HCT116 (cell line): ENCODE data around the gene SGMS1. TPM values are rescaled to one million over a fixed set of nuclear protein-coding genes. Genes with fewer than 3 reads are reported as not detected.

ENCODE experiments used
- ATAC-seq: fragments of 200-7000 bp; cut with Tn5 transposase; 2 replicates; pipeline ENCODE4 v1.9.1; 2020; ENCODE audit warnings: mild to moderate bottlenecking, moderate library complexity
- BruUV-seq: library from RNA; stranded (reverse); fragments of 400-500 nt; replicated peaks from 2 replicates; lab custom pipeline; 2021; lab: Mats Ljungman, UMichigan
- CTCF ChIA-PET: fragments of 300-600 bp; sonication (Branson Sonifier 250); formaldehyde crosslinking; loops from one replicate; lab custom pipeline; 2021; ENCODE audit warnings: antibody characterized with exemption; lab: Charles Lee
- POLR2A ChIA-PET: fragments of 300-600, 350-600 bp; sonication (Branson Sonifier 250); formaldehyde crosslinking; loops from one replicate; lab custom pipeline; 2021; ENCODE audit warnings: antibody characterized with exemption; lab: Charles Lee
- RAD21 ChIA-PET, 2 experiments: fragments of 300-600 bp; sonication (Branson Sonifier 250); formaldehyde crosslinking; loops; one replicate each; lab custom pipeline; 2023; ENCODE audit warnings: low total read pairs in 2 of 2; ENCODE audit not compliant: uncharacterized antibody in 2 of 2, unreplicated experiment in 2 of 2, low non-redundant PET in 1 of 2; lab: Charles Lee
- DNase-seq: peaks from one replicate; pipeline ENCODE4 v3.0.0-alpha.2; 2010; ENCODE audit warnings: low read depth, low spot score
- H2AFZ ChIP-seq: fragments of 200-600 bp; shearing (Covaris generic), sonication (generic); 2 replicates; pipeline ENCODE4 v1.6.1; 2017; ENCODE audit warnings: low read depth, mixed run types, mixed read lengths, antibody characterized with exemption, low read length; ENCODE audit not compliant: poor library complexity, severe bottlenecking
- H3K27ac ChIP-seq: 2 replicates; pipeline ENCODE4 v1.5.1; 2012; ENCODE audit warnings: low read depth, low read length
- H3K27me3 ChIP-seq: fragments of 200-600 bp; sonication (generic); 2 replicates; pipeline ENCODE4 v1.6.1; 2016; ENCODE audit warnings: mixed run types, low read length, mixed read lengths; ENCODE audit not compliant: insufficient read depth
- H3K36me3 ChIP-seq, 2 experiments: fragments of 200-500 bp in 1 of 2; fragments of 200-600 bp in 1 of 2; sonication (Bioruptor generic) in 1 of 2; sonication (generic) in 1 of 2; 2 replicates each; pipeline versions ENCODE4 v1.5.1 to v1.6.1; 2014 to 2016; ENCODE audit warnings: low read length in 2 of 2, inconsistent platforms in 1 of 2, mixed read lengths in 1 of 2, mixed run types in 1 of 2; ENCODE audit not compliant: insufficient read depth in 2 of 2, control insufficient read depth in 1 of 2
- H3K4me1 ChIP-seq, 2 experiments: fragments of 200-600 bp in 1 of 2; sonication (generic) in 1 of 2; 2 replicates each; pipeline versions ENCODE4 v1.5.1 to v1.6.1; 2012 to 2017; ENCODE audit warnings: low read length in 2 of 2, inconsistent platforms in 1 of 2, mild to moderate bottlenecking in 1 of 2, mixed read lengths in 1 of 2, mixed run types in 1 of 2, moderate library complexity in 1 of 2; ENCODE audit not compliant: insufficient read depth in 2 of 2, control insufficient read depth in 1 of 2
- H3K4me2 ChIP-seq: fragments of 200-600 bp; sonication (generic); 2 replicates; pipeline ENCODE4 v1.6.1; 2017; ENCODE audit warnings: mixed run types, low read length, mixed read lengths
- H3K4me3 ChIP-seq, 2 experiments: fragments of 200-600 bp in 1 of 2; sonication (generic) in 1 of 2; replicated peaks in 1 of 2; 2 replicates each; pipeline ENCODE4 v1.5.1; 2011 to 2016; ENCODE audit warnings: low read length in 2 of 2, control low read depth in 1 of 2, low read depth in 1 of 2, mild to moderate bottlenecking in 1 of 2, mixed read lengths in 1 of 2, mixed run types in 1 of 2
- H3K79me2 ChIP-seq: fragments of 200-600 bp; sonication (generic); 2 replicates; pipeline ENCODE4 v1.6.1; 2017; ENCODE audit warnings: mild to moderate bottlenecking, mixed run types, low read length, moderate library complexity, mixed read lengths; ENCODE audit not compliant: insufficient read depth
- H3K9ac ChIP-seq: fragments of 200-600 bp; sonication (generic); 2 replicates; pipeline ENCODE4 v1.6.1; 2016; ENCODE audit warnings: low read length, mixed read lengths
- H3K9me2 ChIP-seq: fragments of 200-600 bp; sonication (generic), shearing (Covaris generic); 2 replicates; pipeline ENCODE4 v1.6.1; 2017; ENCODE audit warnings: mixed run types, mild to moderate bottlenecking, moderate library complexity; ENCODE audit not compliant: insufficient read depth
- H3K9me3 ChIP-seq, 2 experiments: fragments of 200-500 bp in 1 of 2; fragments of 200-600 bp in 1 of 2; sonication (Bioruptor generic) in 1 of 2; sonication (generic) in 1 of 2; 2 replicates each; pipeline ENCODE4 v1.6.1; 2014 to 2017; ENCODE audit warnings: low read length in 2 of 2, mixed read lengths in 2 of 2, inconsistent platforms in 1 of 2, low read depth in 1 of 2, mild to moderate bottlenecking in 1 of 2, mixed run types in 1 of 2, moderate library complexity in 1 of 2; ENCODE audit not compliant: control insufficient read depth in 1 of 2, insufficient read depth in 1 of 2
- H4K20me1 ChIP-seq: fragments of 200-600 bp; sonication (generic), shearing (Covaris generic); 2 replicates; pipeline ENCODE4 v1.6.1; 2017; ENCODE audit warnings: mixed run types, mild to moderate bottlenecking, moderate library complexity; ENCODE audit not compliant: insufficient read depth
- ATF3 ChIP-seq: IDR thresholded peaks from 2 replicates; pipeline ENCODE4 v1.6.1; 2012
- CBX3 ChIP-seq: IDR thresholded peaks from 2 replicates; pipeline ENCODE4 v1.6.1; 2012; ENCODE audit warnings: low read depth
- EGR1 ChIP-seq: IDR thresholded peaks from 2 replicates; pipeline ENCODE4 v1.6.1; 2012; ENCODE audit warnings: low read depth
- ELF1 ChIP-seq: IDR thresholded peaks from 2 replicates; pipeline ENCODE4 v1.6.1; 2012; ENCODE audit warnings: low read depth, borderline replicate concordance
- EZH2 ChIP-seq: fragments of 200-600 bp; sonication (generic); IDR thresholded peaks from 2 replicates; pipeline ENCODE4 v1.6.1; 2017; ENCODE audit warnings: antibody characterized with exemption, mixed run types
- EZH2phosphoT487 ChIP-seq: fragments of 200-600 bp; IDR thresholded peaks from 2 replicates; pipeline ENCODE4 v1.6.1; 2018; ENCODE audit warnings: antibody characterized with exemption, borderline replicate concordance
- FOSL1 ChIP-seq: IDR thresholded peaks from 2 replicates; pipeline ENCODE4 v1.6.1; 2012; ENCODE audit warnings: low read depth
- POLR2A ChIP-seq: IDR thresholded peaks from 2 replicates; pipeline ENCODE4 v1.7.0; 2011; ENCODE audit warnings: borderline replicate concordance; ENCODE audit not compliant: insufficient read depth, insufficient read length; ENCODE audit errors: extremely low read depth
- POLR2AphosphoS5 ChIP-seq: IDR thresholded peaks from 2 replicates; pipeline ENCODE4 v1.6.1; 2011; ENCODE audit warnings: mild to moderate bottlenecking, low read depth, low read length, moderate library complexity
- RAD21 ChIP-seq: IDR thresholded peaks from 2 replicates; pipeline ENCODE4 v1.6.1; 2012; ENCODE audit warnings: low read depth, mild to moderate bottlenecking
- REST ChIP-seq: IDR thresholded peaks from 2 replicates; pipeline ENCODE4 v1.6.1; 2012; ENCODE audit warnings: low read depth
- SIN3A ChIP-seq: IDR thresholded peaks from 2 replicates; pipeline ENCODE4 v1.6.1; 2012; ENCODE audit warnings: low read depth
- SP1 ChIP-seq: IDR thresholded peaks from 2 replicates; pipeline ENCODE4 v1.6.1; 2012; ENCODE audit warnings: low read depth
- TCF7L2 ChIP-seq: IDR thresholded peaks from 2 replicates; pipeline ENCODE4 v1.7.0; 2011; ENCODE audit warnings: borderline replicate concordance, inconsistent platforms; ENCODE audit not compliant: insufficient read depth, insufficient read length; ENCODE audit errors: extremely low read depth
- ZBTB33 ChIP-seq: IDR thresholded peaks from 2 replicates; pipeline ENCODE4 v1.6.1; 2011; ENCODE audit warnings: mild to moderate bottlenecking, low read length, moderate library complexity; ENCODE audit not compliant: insufficient replicate concordance; ENCODE audit errors: extremely low read depth
- ZNF274 ChIP-seq: fragments of 200-500 bp; sonication (Bioruptor generic); IDR thresholded peaks from 2 replicates; pipeline ENCODE4 v1.6.1; 2014; ENCODE audit warnings: mild to moderate bottlenecking, low read depth, low read length, inconsistent platforms
- intact Hi-C: fragments of 100-400 bp; cut with micrococcal nuclease; formaldehyde crosslinking; loops from 2 replicates; pipeline ENCODE4 v1.10.0; 2022
- total RNA-seq: library from RNA; stranded (reverse); gene quantifications from one replicate; pipeline ENCODE4 v1.2.1, GENCODE V29; 2021; ENCODE audit not compliant: unreplicated experiment
- TF ChIP-seq, protein P1 (sequence below), 3 experiments: fragments of 200-600 bp in 1 of 3; sonication (generic) in 1 of 3; IDR thresholded peaks in 2 of 3; conservative IDR thresholded peaks in 1 of 3; 2 replicates each; pipeline ENCODE4 v1.5.1; 2012 to 2017; ENCODE audit warnings: low read depth in 2 of 3, low read length in 2 of 3, antibody characterized with exemption in 1 of 3, borderline replicate concordance in 1 of 3, control low read depth in 1 of 3, mild to moderate bottlenecking in 1 of 3, mixed read lengths in 1 of 3, mixed run types in 1 of 3, moderate library complexity in 1 of 3; ENCODE audit not compliant: insufficient read depth in 1 of 3

SGMS1 gene
- total RNA-seq, 1 experiment from 2014 or later, result 29.1 TPM

DNA sequence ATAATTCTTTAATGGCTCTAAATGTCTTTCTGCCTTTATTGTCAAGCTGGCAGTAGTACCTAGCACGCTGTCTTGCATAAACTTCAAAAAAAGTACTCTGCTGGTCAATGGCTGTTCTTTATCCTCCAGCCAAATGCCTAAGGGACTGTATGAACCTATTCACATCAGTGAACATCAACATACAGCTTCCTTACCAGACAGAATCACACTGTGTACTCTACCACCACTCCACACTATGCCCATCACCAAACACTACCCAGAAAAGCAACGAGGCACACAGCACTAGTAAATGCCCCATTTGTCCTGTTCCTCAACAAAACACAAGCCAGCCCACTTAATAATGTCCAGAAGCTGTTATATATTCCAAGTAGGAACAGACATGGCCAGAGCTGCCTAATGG lies 127.5 kb downstream of the SGMS1 start:
- H3K9ac ChIP-seq, result no peak overlapping the region
- peaks cover 0 to 4% of the 10 kb centered on the region in 2 experiments; a peak in 1 of 4 replicates for H3K4me1 ChIP-seq
- DNase-seq, result no peak
- no peak overlapping the region for H3K27ac ChIP-seq
- no peak for ATAC-seq
- no peaks in the 10 kb centered on the region for H3K79me2 ChIP-seq
- POLR2A ChIA-PET, result interaction anchor here (1.1 kb wide), 1 partner anchor 13 kb away, joined by 3 read pairs; no protein-coding TSS in a partner anchor
- no peaks in the 10 kb centered on the region for H3K9me3 ChIP-seq
- RAD21 ChIA-PET, result no interaction called here
- intact Hi-C loops, result no loop called here
- CTCF ChIA-PET, result no interaction called here
- H3K36me3 ChIP-seq, result no peaks in the 10 kb centered on the region
- no peak for TF ChIP-seq RAD21
- TF ChIP-seq FOSL1, result no peak
- no peak for TF ChIP-seq ZNF274
- TF ChIP-seq POLR2A, result no peak
- no peak for TF ChIP-seq EZH2
- TF ChIP-seq, protein P1, sequence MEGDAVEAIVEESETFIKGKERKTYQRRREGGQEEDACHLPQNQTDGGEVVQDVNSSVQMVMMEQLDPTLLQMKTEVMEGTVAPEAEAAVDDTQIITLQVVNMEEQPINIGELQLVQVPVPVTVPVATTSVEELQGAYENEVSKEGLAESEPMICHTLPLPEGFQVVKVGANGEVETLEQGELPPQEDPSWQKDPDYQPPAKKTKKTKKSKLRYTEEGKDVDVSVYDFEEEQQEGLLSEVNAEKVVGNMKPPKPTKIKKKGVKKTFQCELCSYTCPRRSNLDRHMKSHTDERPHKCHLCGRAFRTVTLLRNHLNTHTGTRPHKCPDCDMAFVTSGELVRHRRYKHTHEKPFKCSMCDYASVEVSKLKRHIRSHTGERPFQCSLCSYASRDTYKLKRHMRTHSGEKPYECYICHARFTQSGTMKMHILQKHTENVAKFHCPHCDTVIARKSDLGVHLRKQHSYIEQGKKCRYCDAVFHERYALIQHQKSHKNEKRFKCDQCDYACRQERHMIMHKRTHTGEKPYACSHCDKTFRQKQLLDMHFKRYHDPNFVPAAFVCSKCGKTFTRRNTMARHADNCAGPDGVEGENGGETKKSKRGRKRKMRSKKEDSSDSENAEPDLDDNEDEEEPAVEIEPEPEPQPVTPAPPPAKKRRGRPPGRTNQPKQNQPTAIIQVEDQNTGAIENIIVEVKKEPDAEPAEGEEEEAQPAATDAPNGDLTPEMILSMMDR (IDR thresholded peaks at IDR 0.05 in 2 of 3, conservative IDR thresholded peaks at IDR 0.05 in 1 of 3; ENCODE audit: borderline replicate concordance in 1 of 3, insufficient read depth in 1 of 3, low read depth in 2 of 3, low read length in 2 of 3), result no peak
- TF ChIP-seq EZH2phosphoT487, result no peak
- no peak for TF ChIP-seq CBX3
- no peak for TF ChIP-seq ATF3
- TF ChIP-seq REST, result no peak
- TF ChIP-seq ZBTB33, result no peak
- TF ChIP-seq TCF7L2, result no peak
- TF ChIP-seq POLR2AphosphoS5, result no peak
- TF ChIP-seq SP1, result no peak
- no peak for TF ChIP-seq SIN3A
- TF ChIP-seq EGR1, result no peak
- no peak for TF ChIP-seq ELF1
- H4K20me1 ChIP-seq, result no peaks in the 10 kb centered on the region
- no peaks in the 10 kb centered on the region for H3K27me3 ChIP-seq
- no peak overlapping the region for H3K4me2 ChIP-seq
- no peak overlapping the region for H2AFZ ChIP-seq
- BruUV-seq, result no TSS peak
- no peaks in the 10 kb centered on the region for H3K9me2 ChIP-seq
- no peak overlapping the region for H3K4me3 ChIP-seq
